ENCODE results near the gene ULK4. TPM values are rescaled to one million over a fixed set of nuclear protein-coding genes. Genes with fewer than 3 reads are reported as not detected.

The ULK4 gene
- total and polyA plus RNA-seq, 9 of the 15 experiments (the other 6 are each of a cell fraction or from before 2014, with no cell fraction given) = 3.0 to 5.9 (median 3.5) TPM

GRCh38 chr3:41612853-41613252 is 349.1 kb downstream of the ULK4 start:
- Histone ChIP-seq H3K4me2 (ENCODE audit: insufficient read depth, low read length) (no peak overlapping the region), H3K36me3 (ENCODE audit: control insufficient read depth, insufficient read depth, low read length) (no peaks in the 10 kb centered on the region), H3K79me2 (ENCODE audit: control insufficient read depth, insufficient read depth, low read length) (no peaks in the 10 kb centered on the region), H4K20me1 (replicated peaks; ENCODE audit: control insufficient read depth, insufficient read depth, low read length) (no peaks in the 10 kb centered on the region), H3K9me1 (ENCODE audit: control insufficient read depth, insufficient read depth, low read length) (no peaks in the 10 kb centered on the region), H3K4me3 (no peak overlapping the region), H3K27ac (ENCODE audit: extremely low read depth, low read depth, low read length) (no peak overlapping the region), H3K4me1 (replicated peaks in 1 of 2; ENCODE audit: control insufficient read depth in 2 of 2, insufficient read depth in 2 of 2, low read length in 2 of 2) (no peaks in the 10 kb centered on the region), H2AFZ (ENCODE audit: low read depth, low read length) (no peak overlapping the region), H3K9ac (ENCODE audit: insufficient read depth in 1 of 2, low read depth in 2 of 2, low read length in 2 of 2) (no peak overlapping the region), H3K27me3 (ENCODE audit: control insufficient read depth in 2 of 2, insufficient read depth in 2 of 2, low read length in 2 of 2) (no peaks in the 10 kb centered on the region; a peak in 2 of 5 replicates), H3K9me3 (replicated peaks; ENCODE audit: control insufficient read depth, insufficient read depth, low read depth, low read length) (no peaks in the 10 kb centered on the region)
- ATAC-seq (no peak), FAIRE-seq (no peak), DNase-seq (ENCODE audit: extremely low read depth in 1 of 4, low spot score in 3 of 4) (no peak)
- WGBS (ENCODE audit: insufficient coverage, low coverage, missing lambda C conversion rate) = 5% methylated on average over 2 of the region's 2 CpGs
- ChIA-PET CTCF (ENCODE audit: low intra/inter-chr PET ratio) (no interaction called here), POLR2A (interaction anchor here (0.6 to 1.5 kb wide), 2 partner anchors 14 to 18 kb away, joined by 3 to 5 read pairs; no protein-coding TSS in a partner anchor)
- intact Hi-C loops (cut with micrococcal nuclease) = no loop called here
- in situ Hi-C loops (cut with MboI) = no loop called here
- TF ChIP-seq HMGN3 (IDR thresholded peaks at IDR 0.05; ENCODE audit: borderline replicate concordance, extremely low read depth, insufficient read length, low read depth, low read length) (no peak), HMG20A (CRISPR knock-in tag; conservative IDR thresholded peaks at IDR 0.05) (no peak), ZNF76 (CRISPR knock-in tag; IDR thresholded peaks at IDR 0.05; ENCODE audit: borderline replicate concordance) (no peak), ZNF12 (CRISPR knock-in tag; IDR thresholded peaks at IDR 0.05) (no peak)
- BruUV-seq (replicated peaks) = no TSS peak

- DNase-seq (ENCODE audit: extremely low read depth in 1 of 4, low spot score in 3 of 4) (no peak), ATAC-seq (no peak), FAIRE-seq (no peak)
- 2% methylated on average over 6 of the region's 6 CpGs for WGBS (ENCODE audit: insufficient coverage, low coverage, missing lambda C conversion rate)
- intact Hi-C loops (cut with micrococcal nuclease) = no loop called here
- Histone ChIP-seq H3K9ac (ENCODE audit: insufficient read depth in 1 of 2, low read depth in 2 of 2, low read length in 2 of 2) (no peak overlapping the region), H3K4me1 (replicated peaks in 1 of 2; ENCODE audit: control insufficient read depth in 2 of 2, insufficient read depth in 2 of 2, low read length in 2 of 2) (no peaks in the 10 kb centered on the region), H3K9me1 (ENCODE audit: control insufficient read depth, insufficient read depth, low read length) (no peaks in the 10 kb centered on the region), H3K36me3 (ENCODE audit: control insufficient read depth, insufficient read depth, low read length) (no peaks in the 10 kb centered on the region), H3K4me2 (ENCODE audit: insufficient read depth, low read length) (no peak overlapping the region), H3K79me2 (ENCODE audit: control insufficient read depth, insufficient read depth, low read length) (no peaks in the 10 kb centered on the region), H4K20me1 (replicated peaks; ENCODE audit: control insufficient read depth, insufficient read depth, low read length) (no peaks in the 10 kb centered on the region), H3K4me3 (no peak overlapping the region), H3K27me3 (ENCODE audit: control insufficient read depth in 2 of 2, insufficient read depth in 2 of 2, low read length in 2 of 2) (no peaks in the 10 kb centered on the region; a peak in 2 of 5 replicates), H2AFZ (ENCODE audit: low read depth, low read length) (no peak overlapping the region), H3K9me3 (replicated peaks; ENCODE audit: control insufficient read depth, insufficient read depth, low read depth, low read length) (no peaks in the 10 kb centered on the region), H3K27ac (ENCODE audit: extremely low read depth, low read depth, low read length) (no peak overlapping the region)
- no TSS peak for BruUV-seq (replicated peaks)
- ChIA-PET CTCF (ENCODE audit: low intra/inter-chr PET ratio) (interaction anchor here (0.6 kb wide), 1 partner anchor 726 kb away, joined by 3 read pairs; no protein-coding TSS in a partner anchor), POLR2A (no interaction called here)
- in situ Hi-C loops (cut with MboI) = no loop called here
- no peak for TF ChIP-seq ETS1 (conservative IDR thresholded peaks at IDR 0.05; ENCODE audit: control insufficient read depth, low read depth, low read length)
- no peak for TF ChIP-seq SMAD3 (CRISPR knock-in tag; conservative IDR thresholded peaks at IDR 0.05)
- no peak for TF ChIP-seq RBM22 (IDR thresholded peaks at IDR 0.05; ENCODE audit: low read depth, low read length, poor library complexity, severe bottlenecking)
- TF ChIP-seq ZNF324 (CRISPR knock-in tag; IDR thresholded peaks at IDR 0.05) = no peak
- TF ChIP-seq NCOA6 (IDR thresholded peaks at IDR 0.05) = no peak
- TF ChIP-seq MXD1 (CRISPR knock-in tag; IDR thresholded peaks at IDR 0.05; ENCODE audit: borderline replicate concordance, poor library complexity, severe bottlenecking) = no peak
- TF ChIP-seq ASH1L (IDR thresholded peaks at IDR 0.05; ENCODE audit: borderline replicate concordance, low read depth, partially characterized antibody) = no peak
- TF ChIP-seq ADNP (tag; IDR thresholded peaks at IDR 0.05) = no peak
- no peak for TF ChIP-seq DEAF1 (CRISPR knock-in tag; IDR thresholded peaks at IDR 0.05)
These were observed 350.9 kb downstream of the ULK4 start for GRCh38 chr3:41611008-41611407.

Measured in K562 (cell line).